Smooth muscle cell (in vitro differentiated cells): ENCODE data around the gene FIS1. TPM values are rescaled to one million over a fixed set of nuclear protein-coding genes. Genes with fewer than 3 reads are reported as not detected.
"Not testable (repeated sequence)": the region's sequence is repeated elsewhere in the genome, so short reads cannot be mapped to it uniquely, and the experiment has no call there.

Experiments
- DNase-seq: peaks from one replicate; lab custom pipeline; 2025; ENCODE audit not compliant: unreplicated experiment; lab: John Stamatoyannopoulos, UW
- H2AFZ ChIP-seq: fragments of 200-600 bp; sonication (generic); 2 replicates; pipeline ENCODE4 v1.6.0; 2016; ENCODE audit warnings: antibody characterized with exemption, low read depth, mild to moderate bottlenecking
- H3F3A ChIP-seq: fragments of 200-600 bp; sonication (generic); 2 replicates; pipeline ENCODE4 v1.6.0; 2017; ENCODE audit warnings: antibody characterized with exemption, low read depth
- H3K27ac ChIP-seq: fragments of 200-600 bp; sonication (generic); 2 replicates; pipeline ENCODE4 v1.5.1; 2016; ENCODE audit warnings: low read depth, mild to moderate bottlenecking
- H3K27me3 ChIP-seq: fragments of 200-600 bp; sonication (generic); 2 replicates; pipeline ENCODE4 v1.6.1; 2016; ENCODE audit warnings: low read depth, mild to moderate bottlenecking
- H3K36me3 ChIP-seq: fragments of 200-600 bp; sonication (generic); 2 replicates; pipeline ENCODE4 v1.5.1; 2016; ENCODE audit warnings: low read depth
- H3K4me1 ChIP-seq: fragments of 200-600 bp; sonication (generic); 2 replicates; pipeline ENCODE4 v1.5.1; 2016; ENCODE audit warnings: low read depth
- H3K4me2 ChIP-seq: fragments of 200-600 bp; sonication (generic); 2 replicates; pipeline ENCODE4 v1.6.0; 2016; ENCODE audit warnings: mild to moderate bottlenecking
- H3K4me3 ChIP-seq: fragments of 200-600 bp; sonication (generic); 2 replicates; pipeline ENCODE4 v1.5.1; 2016; ENCODE audit warnings: mild to moderate bottlenecking
- H3K79me2 ChIP-seq: fragments of 200-600 bp; sonication (generic); 2 replicates; pipeline ENCODE4 v1.6.0; 2016; ENCODE audit warnings: low read depth, mild to moderate bottlenecking
- H3K9ac ChIP-seq: fragments of 200-600 bp; sonication (generic); 2 replicates; pipeline ENCODE4 v1.6.0; 2016; ENCODE audit warnings: low read depth
- H3K9me3 ChIP-seq: fragments of 200-600 bp; sonication (generic); replicated peaks from 2 replicates; pipeline ENCODE4 v1.5.1; 2016; ENCODE audit warnings: low read depth
- H4K20me1 ChIP-seq: fragments of 200-600 bp; sonication (generic); 2 replicates; pipeline ENCODE4 v1.6.0; 2016; ENCODE audit warnings: low read depth
- WGBS: methylation state at CpG from one replicate; pipeline ENCODE4 v1.1.7; 2016; ENCODE audit warnings: low lambda C conversion rate; 5-methylcytosine and 5-hydroxymethylcytosine counted together
- polyA plus RNA-seq: library from polyadenylated mRNA; unstranded; fragments of >200 nt; fragmentation: Nextera tagmentation; extraction: Ambion mirVana; gene quantifications from 2 replicates; pipeline ENCODE4 v1.2.1, GENCODE V29; 2016
- total RNA-seq: library from RNA; depleted of rRNA; stranded (reverse); fragments of >200 nt; gene quantifications from 2 replicates; pipeline ENCODE4 v1.2.3, GENCODE V29; 2014
- TF ChIP-seq, protein P1 (sequence below): fragments of 200-600 bp; sonication (generic); IDR thresholded peaks from 2 replicates; pipeline ENCODE4 v1.5.1; 2017; ENCODE audit warnings: borderline replicate concordance, mild to moderate bottlenecking, antibody characterized with exemption; ENCODE audit not compliant: insufficient read depth, poor library complexity, severe bottlenecking

Gene FIS1
- total and polyA plus RNA-seq, 2 experiments from 2014 or later, result 97.7 to 174 TPM

DNA sequence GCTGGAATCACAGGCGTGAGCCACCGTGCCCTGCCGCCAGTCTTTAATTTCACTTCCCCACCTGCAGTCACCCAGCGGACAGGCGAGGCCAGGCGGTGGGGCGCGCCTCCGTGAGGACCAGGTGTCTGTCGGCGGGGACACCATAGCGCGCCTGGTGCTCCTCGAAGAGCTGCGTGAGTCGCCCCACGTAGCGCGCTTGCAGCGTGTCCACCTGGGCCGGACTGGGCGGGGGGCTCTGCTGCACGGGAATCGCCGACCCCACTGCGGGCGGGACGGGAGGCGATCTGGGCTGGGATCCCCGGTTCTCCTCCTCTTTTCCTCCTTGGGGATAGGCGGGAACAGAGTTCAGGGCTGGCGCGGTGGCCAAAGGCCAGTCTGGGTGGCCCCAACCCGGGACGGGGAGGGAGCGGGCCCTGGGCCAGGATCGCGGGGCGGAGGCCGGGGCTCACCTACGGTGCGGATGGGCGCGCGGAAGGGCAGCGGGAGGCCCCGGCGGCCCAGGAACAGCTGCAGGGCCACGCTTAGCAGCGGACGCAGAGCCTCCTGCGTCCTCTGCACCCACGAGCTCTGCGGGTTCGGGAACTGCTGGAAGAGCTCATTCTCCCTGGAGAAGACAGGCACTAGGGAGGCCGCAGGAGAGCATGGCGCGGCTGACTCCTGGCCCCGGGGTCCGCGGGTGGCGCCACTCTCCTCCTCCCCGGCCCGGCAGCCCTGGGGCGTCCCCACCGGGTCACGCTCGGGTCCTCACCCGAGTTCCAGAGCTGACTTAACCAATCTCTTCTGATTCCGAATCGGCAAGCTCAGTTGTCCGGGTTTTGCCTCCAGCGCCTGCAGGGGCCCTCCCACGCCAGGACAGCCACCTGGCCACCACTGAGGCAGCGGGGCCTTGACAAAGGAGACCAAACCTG, 42.9 kb downstream of the FIS1 start:
- 20% methylated on average over 50 of the region's 75 CpGs for WGBS
- Histone ChIP-seq H3K27me3 (peaks cover 43% of the 10 kb centered on the region), H3K4me3 (peak overlapping the region; percentile 21), H3K79me2 (no peaks in the 10 kb centered on the region), H3F3A (no peaks in the 10 kb centered on the region), H4K20me1 (no peaks in the 10 kb centered on the region), H3K9me3 (no peaks in the 10 kb centered on the region), H3K36me3 (no peaks in the 10 kb centered on the region), H3K9ac (no peak overlapping the region), H3K4me2 (peak overlapping the region; percentile 68), H2AFZ (no peak overlapping the region), H3K27ac (no peak overlapping the region), H3K4me1 (no peaks in the 10 kb centered on the region)
- DNase-seq, result no peak
- TF ChIP-seq, protein P1, sequence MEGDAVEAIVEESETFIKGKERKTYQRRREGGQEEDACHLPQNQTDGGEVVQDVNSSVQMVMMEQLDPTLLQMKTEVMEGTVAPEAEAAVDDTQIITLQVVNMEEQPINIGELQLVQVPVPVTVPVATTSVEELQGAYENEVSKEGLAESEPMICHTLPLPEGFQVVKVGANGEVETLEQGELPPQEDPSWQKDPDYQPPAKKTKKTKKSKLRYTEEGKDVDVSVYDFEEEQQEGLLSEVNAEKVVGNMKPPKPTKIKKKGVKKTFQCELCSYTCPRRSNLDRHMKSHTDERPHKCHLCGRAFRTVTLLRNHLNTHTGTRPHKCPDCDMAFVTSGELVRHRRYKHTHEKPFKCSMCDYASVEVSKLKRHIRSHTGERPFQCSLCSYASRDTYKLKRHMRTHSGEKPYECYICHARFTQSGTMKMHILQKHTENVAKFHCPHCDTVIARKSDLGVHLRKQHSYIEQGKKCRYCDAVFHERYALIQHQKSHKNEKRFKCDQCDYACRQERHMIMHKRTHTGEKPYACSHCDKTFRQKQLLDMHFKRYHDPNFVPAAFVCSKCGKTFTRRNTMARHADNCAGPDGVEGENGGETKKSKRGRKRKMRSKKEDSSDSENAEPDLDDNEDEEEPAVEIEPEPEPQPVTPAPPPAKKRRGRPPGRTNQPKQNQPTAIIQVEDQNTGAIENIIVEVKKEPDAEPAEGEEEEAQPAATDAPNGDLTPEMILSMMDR, result no peak

DNA sequence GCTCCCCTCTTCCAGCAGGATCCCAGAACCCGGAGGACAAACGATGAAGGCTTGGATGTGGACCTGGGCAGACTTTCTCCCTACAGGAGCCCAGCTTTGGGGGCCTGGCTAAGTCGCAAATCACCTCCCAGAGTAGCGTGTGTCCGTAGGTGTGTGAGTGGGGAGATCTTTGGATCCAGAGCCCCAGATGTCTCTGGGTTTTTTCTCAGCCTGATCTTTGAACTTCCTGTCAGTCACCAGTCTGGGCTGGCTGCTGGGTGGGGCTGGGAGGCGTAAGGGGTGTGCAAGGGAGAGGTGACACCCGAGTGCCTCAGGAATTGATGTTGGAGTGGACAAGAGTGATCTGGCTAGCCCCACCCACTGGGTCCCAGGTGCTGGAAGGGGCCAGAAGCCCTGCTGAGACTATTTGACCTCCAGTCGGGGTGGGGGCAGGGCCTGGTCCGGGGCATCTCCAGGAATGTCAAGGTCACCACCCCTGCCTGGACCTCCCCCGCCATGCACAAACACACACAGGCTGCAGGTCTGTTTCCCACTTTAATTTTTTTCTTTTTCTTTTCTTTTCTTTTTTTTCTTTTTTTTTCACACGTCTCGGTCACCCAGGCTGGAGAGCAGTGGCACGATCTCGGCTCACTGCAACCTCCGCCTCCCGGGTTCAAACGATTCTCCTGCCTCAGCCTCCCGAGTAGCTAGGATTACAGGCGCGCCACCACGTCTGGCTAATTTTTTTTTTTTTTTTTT, 43.9 kb downstream of the FIS1 start, which contains the start of gene MOGAT3:
MOGAT3 (minus strand) TSS at position 175 of the 738 bp plus-strand sequence. CDS start 182 bp downstream, outside the sequence.
- H3K27me3 ChIP-seq, result peaks cover 43% of the 10 kb centered on the region
- H3K9me3 ChIP-seq, result no peaks in the 10 kb centered on the region
- no peak for DNase-seq
- H4K20me1 ChIP-seq, result no peaks in the 10 kb centered on the region
- H3K36me3 ChIP-seq, result no peaks in the 10 kb centered on the region
- no peak within 1 kb of the TSS for H2AFZ ChIP-seq
- 55% methylated on average over 21 of the region's 21 CpGs for WGBS
- H3K27ac ChIP-seq, result no peak within 1 kb of the TSS
- H3F3A ChIP-seq, result no peaks in the 10 kb centered on the region
- TF ChIP-seq, protein P1, result no peak
- H3K4me2 ChIP-seq, result peak within 1 kb of the TSS; percentile 68
- no peaks in the 10 kb centered on the region for H3K4me1 ChIP-seq
- H3K9ac ChIP-seq, result no peak within 1 kb of the TSS
- H3K79me2 ChIP-seq, result no peaks in the 10 kb centered on the region
- peak within 1 kb of the TSS; percentile 21 for H3K4me3 ChIP-seq

DNA sequence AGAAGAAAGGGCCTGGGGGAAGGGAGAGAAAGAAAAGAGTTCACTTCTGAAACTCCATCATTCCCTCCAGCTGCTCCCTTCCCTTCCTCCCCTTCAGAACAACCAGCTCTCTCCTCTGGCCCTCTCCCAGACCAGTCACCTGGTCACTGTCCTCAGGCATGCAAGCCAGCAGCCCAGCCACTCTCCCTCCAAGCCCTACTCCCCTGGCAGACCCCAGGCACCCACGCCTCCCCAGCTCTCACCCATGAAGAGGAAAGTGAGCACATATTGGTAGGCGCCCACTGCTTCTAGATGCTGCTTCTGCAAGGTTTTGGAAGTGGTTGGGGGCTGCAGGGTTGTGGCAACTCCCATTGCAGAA, 44.4 kb downstream of the FIS1 start:
- H3K27ac ChIP-seq, result no peak overlapping the region

DNA sequence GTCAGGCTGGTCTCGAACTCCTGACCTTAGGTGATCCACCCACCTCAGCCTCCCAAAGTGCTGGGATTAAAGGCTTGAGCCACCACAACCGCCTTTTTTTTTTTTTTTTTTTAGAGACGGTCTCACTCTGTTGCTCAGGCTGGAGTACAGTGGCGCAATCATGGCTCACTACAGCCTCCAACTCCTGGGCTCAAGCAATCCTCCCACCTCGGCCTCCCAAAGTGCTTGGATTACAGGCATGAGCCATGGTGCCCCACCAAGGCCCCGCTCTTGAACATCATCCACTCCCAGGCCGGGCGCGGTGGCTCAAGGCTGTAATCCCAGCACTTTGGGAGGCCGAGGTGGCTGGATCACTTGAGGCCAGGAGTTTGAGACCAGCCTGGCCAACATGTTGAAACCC, 45.4 kb downstream of the FIS1 start:
- not testable (repeated sequence) for H3K9ac ChIP-seq, H3K36me3 ChIP-seq, H3K4me2 ChIP-seq, H2AFZ ChIP-seq, H3F3A ChIP-seq, H4K20me1 ChIP-seq, H3K27ac ChIP-seq, H3K4me1 ChIP-seq, H3K79me2 ChIP-seq, DNase-seq, H3K4me3 ChIP-seq, H3K9me3 ChIP-seq
- WGBS, result 88% methylated on average over 10 of the region's 10 CpGs
- peaks cover 43% of the 10 kb centered on the region for H3K27me3 ChIP-seq

More for the DNA sequence above, 44.4 kb downstream of the FIS1 start:
- H3K4me3 ChIP-seq, result peak overlapping the region; percentile 8
- no peak overlapping the region for H3K9ac ChIP-seq
- H3F3A ChIP-seq, result no peaks in the 10 kb centered on the region
- H3K27me3 ChIP-seq, result peaks cover 43% of the 10 kb centered on the region
- H3K4me2 ChIP-seq, result no peak overlapping the region
- no peaks in the 10 kb centered on the region for H3K36me3 ChIP-seq
- H3K9me3 ChIP-seq, result no peaks in the 10 kb centered on the region
- no peak for DNase-seq
- 83% methylated on average over 2 of the region's 2 CpGs for WGBS
- H3K4me1 ChIP-seq, result no peaks in the 10 kb centered on the region
- H2AFZ ChIP-seq, result no peak overlapping the region
- TF ChIP-seq, protein P1, result no peak
- H3K79me2 ChIP-seq, result no peaks in the 10 kb centered on the region
- no peaks in the 10 kb centered on the region for H4K20me1 ChIP-seq
